GM12878 (cell line): ENCODE data around the gene PDCD6IP. TPM values are rescaled to one million over a fixed set of nuclear protein-coding genes. Genes with fewer than 3 reads are reported as not detected.

ENCODE experiments used
- BCL11A ChIP-seq: IDR thresholded peaks from 2 replicates; pipeline ENCODE4 v1.6.1; 2011; ENCODE audit warnings: low read depth, low read length
- EZH2 ChIP-seq: IDR thresholded peaks from 2 replicates; pipeline ENCODE4 v1.6.1; 2012; ENCODE audit warnings: low read depth, mild to moderate bottlenecking, control low read depth, inconsistent platforms, low read length, borderline replicate concordance; ENCODE audit not compliant: control insufficient read depth
- HDAC6 ChIP-seq: fragments of 200-600 bp; sonication (generic); IDR thresholded peaks from one replicate; pipeline ENCODE4 v1.8.0; 2017; ENCODE audit warnings: antibody characterized with exemption; ENCODE audit not compliant: unreplicated experiment
- IKZF1 ChIP-seq: fragments of 450-650 bp; conservative IDR thresholded peaks from 2 replicates; pipeline ENCODE4 v1.6.1; 2017; ENCODE audit warnings: antibody characterized with exemption, mild to moderate bottlenecking
- JUNB ChIP-seq: IDR thresholded peaks from 2 replicates; pipeline ENCODE4 v1.6.1; 2016; ENCODE audit warnings: antibody characterized with exemption, mild to moderate bottlenecking
- LARP7 ChIP-seq: fragments of 450-650 bp; IDR thresholded peaks from 2 replicates; pipeline ENCODE4 v1.6.1; 2017; ENCODE audit warnings: mild to moderate bottlenecking
- MEF2A ChIP-seq: IDR thresholded peaks from 2 replicates; pipeline ENCODE4 v1.6.1; 2011; ENCODE audit warnings: low read depth, mild to moderate bottlenecking, low read length, moderate library complexity; ENCODE audit not compliant: insufficient read depth
- NFXL1 ChIP-seq: fragments of 450-650 bp; IDR thresholded peaks from 2 replicates; pipeline ENCODE4 v1.6.1; 2017; ENCODE audit warnings: antibody characterized with exemption, mild to moderate bottlenecking, borderline replicate concordance
- NRF1 ChIP-seq: conservative IDR thresholded peaks from 2 replicates; pipeline ENCODE4 v1.6.1; 2011; ENCODE audit warnings: mild to moderate bottlenecking, low read depth, low read length, improper control_type of control experiment
- POLR2A ChIP-seq: IDR thresholded peaks from 2 replicates; pipeline ENCODE4 v1.6.1; 2011; ENCODE audit warnings: low read depth, mild to moderate bottlenecking, low read length
- RB1 ChIP-seq: fragments of 450-650 bp; formaldehyde crosslinking; IDR thresholded peaks from 2 replicates; pipeline ENCODE4 v1.6.1; 2017; ENCODE audit warnings: mild to moderate bottlenecking, borderline replicate concordance
- RELA ChIP-seq: fragments of 450-650 bp; IDR thresholded peaks from 2 replicates; pipeline ENCODE4 v1.8.0; 2014; ENCODE audit warnings: borderline replicate concordance; ENCODE audit not compliant: partially characterized antibody
- SP1 ChIP-seq: IDR thresholded peaks from one replicate; pipeline ENCODE4 v1.6.1; 2011; ENCODE audit warnings: low read depth, low read length
- SUZ12 ChIP-seq: fragments of 200-600 bp; sonication (generic); IDR thresholded peaks from one replicate; pipeline ENCODE4 v1.6.1; 2018; ENCODE audit warnings: antibody characterized with exemption, mild to moderate bottlenecking; ENCODE audit not compliant: unreplicated experiment
- TCF12 ChIP-seq: IDR thresholded peaks from 2 replicates; pipeline ENCODE4 v1.6.1; 2011; ENCODE audit warnings: low read depth, mild to moderate bottlenecking, low read length
- ZNF207 ChIP-seq: fragments of 450-650 bp; IDR thresholded peaks from 2 replicates; pipeline ENCODE4 v1.6.1; 2014; ENCODE audit warnings: antibody characterized with exemption, mild to moderate bottlenecking, borderline replicate concordance
- ZNF217 ChIP-seq: fragments of 450-650 bp; IDR thresholded peaks from 2 replicates; pipeline ENCODE4 v1.6.1; 2017; ENCODE audit warnings: antibody characterized with exemption, mild to moderate bottlenecking
- polyA plus RNA-seq, 11 experiments: library from polyadenylated mRNA; depleted of rRNA in 4 of 11; unstranded in 6 of 11; stranded (reverse) in 5 of 11; fragments of >200 nt; fragmentation: Nextera tagmentation in 4 of 11; fragmentation: Illumina TruSeq in 1 of 11; extraction: Ambion mirVana in 4 of 11; extraction: Trizol in 1 of 11; gene quantifications; 1 replicate in 1 of 11; 2 replicates in 10 of 11; pipeline versions ENCODE4 v1.2.1 to v1.2.3, GENCODE V29; 2011 to 2016; ENCODE audit warnings: inconsistent platforms in 2 of 11, missing spikeins in 2 of 11, low read depth in 1 of 11
- total RNA-seq, 4 experiments: library from RNA; depleted of rRNA in 3 of 4; stranded (reverse); fragments of >200 nt in 3 of 4; fragmentation: Illumina TruSeq in 1 of 4; extraction: Trizol in 1 of 4; gene quantifications; 2 replicates each; pipeline versions ENCODE4 v1.2.1 to v1.2.3, GENCODE V29; 2013 to 2021
- TF ChIP-seq, protein P1 (sequence below): fragments of 450-650 bp; formaldehyde crosslinking; IDR thresholded peaks from 2 replicates; pipeline ENCODE4 v1.4.0; 2020; ENCODE audit warnings: mild to moderate bottlenecking, moderate library complexity
- TF ChIP-seq, protein P2 (sequence below): fragments of 450-650 bp; IDR thresholded peaks from 2 replicates; pipeline ENCODE4 v1.6.1; 2016; ENCODE audit warnings: mild to moderate bottlenecking
- TF ChIP-seq, protein P3 (sequence below): IDR thresholded peaks from 2 replicates; pipeline ENCODE4 v1.6.1; 2011; ENCODE audit warnings: mild to moderate bottlenecking, low read depth, low read length, moderate library complexity; ENCODE audit not compliant: insufficient replicate concordance
- TF ChIP-seq, protein P4 (sequence below): IDR thresholded peaks from 2 replicates; pipeline ENCODE4 v1.6.1; 2011; ENCODE audit warnings: low read depth, low read length, improper control_type of control experiment, borderline replicate concordance
- TF ChIP-seq, protein P5 (sequence below): fragments of 450-650 bp; IDR thresholded peaks from 2 replicates; pipeline ENCODE4 v1.6.1; 2017; ENCODE audit warnings: low read depth, mild to moderate bottlenecking, moderate library complexity

PDCD6IP gene
- total and polyA plus RNA-seq, 10 of the 15 experiments (the other 5 are each of a cell fraction or from before 2014, with no cell fraction given) = 16.0 to 169 (median 81.2) TPM

DNA sequence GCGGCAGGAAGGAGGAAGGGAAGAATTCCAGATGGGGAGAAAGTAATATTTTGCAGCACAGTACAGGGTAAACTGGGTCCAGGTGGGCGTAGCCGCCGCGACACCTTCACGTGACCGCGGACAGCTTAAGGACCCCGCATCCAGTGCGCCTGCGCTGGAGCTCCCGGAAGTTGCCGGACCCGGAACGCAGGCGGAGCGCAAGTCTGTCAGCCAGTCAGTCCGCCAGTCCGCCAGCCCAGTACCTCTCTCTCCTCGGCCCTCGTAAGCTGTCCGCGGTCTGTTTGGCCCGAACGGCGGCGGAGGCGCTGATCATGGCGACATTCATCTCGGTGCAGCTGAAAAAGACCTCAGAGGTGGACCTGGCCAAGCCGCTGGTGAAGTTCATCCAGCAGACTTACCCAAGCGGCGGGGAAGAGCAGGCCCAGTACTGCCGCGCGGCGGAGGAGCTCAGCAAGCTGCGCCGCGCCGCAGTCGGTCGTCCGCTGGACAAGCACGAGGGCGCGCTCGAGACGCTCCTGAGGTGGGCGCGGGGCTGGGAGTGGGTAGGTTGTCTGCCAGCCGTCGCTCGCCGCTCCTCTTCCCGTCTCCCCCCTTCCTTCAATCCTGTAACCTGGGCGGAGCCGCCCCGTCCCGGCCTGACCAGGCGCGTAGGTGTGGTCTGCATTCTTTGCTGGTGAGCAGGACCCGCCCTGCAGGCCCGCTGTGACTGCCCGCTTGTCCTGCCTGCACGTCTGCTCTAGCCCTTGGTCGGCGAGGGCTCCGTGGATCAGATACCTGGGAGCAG lies at the start of gene PDCD6IP (continued):
- TF ChIP-seq, protein P1, sequence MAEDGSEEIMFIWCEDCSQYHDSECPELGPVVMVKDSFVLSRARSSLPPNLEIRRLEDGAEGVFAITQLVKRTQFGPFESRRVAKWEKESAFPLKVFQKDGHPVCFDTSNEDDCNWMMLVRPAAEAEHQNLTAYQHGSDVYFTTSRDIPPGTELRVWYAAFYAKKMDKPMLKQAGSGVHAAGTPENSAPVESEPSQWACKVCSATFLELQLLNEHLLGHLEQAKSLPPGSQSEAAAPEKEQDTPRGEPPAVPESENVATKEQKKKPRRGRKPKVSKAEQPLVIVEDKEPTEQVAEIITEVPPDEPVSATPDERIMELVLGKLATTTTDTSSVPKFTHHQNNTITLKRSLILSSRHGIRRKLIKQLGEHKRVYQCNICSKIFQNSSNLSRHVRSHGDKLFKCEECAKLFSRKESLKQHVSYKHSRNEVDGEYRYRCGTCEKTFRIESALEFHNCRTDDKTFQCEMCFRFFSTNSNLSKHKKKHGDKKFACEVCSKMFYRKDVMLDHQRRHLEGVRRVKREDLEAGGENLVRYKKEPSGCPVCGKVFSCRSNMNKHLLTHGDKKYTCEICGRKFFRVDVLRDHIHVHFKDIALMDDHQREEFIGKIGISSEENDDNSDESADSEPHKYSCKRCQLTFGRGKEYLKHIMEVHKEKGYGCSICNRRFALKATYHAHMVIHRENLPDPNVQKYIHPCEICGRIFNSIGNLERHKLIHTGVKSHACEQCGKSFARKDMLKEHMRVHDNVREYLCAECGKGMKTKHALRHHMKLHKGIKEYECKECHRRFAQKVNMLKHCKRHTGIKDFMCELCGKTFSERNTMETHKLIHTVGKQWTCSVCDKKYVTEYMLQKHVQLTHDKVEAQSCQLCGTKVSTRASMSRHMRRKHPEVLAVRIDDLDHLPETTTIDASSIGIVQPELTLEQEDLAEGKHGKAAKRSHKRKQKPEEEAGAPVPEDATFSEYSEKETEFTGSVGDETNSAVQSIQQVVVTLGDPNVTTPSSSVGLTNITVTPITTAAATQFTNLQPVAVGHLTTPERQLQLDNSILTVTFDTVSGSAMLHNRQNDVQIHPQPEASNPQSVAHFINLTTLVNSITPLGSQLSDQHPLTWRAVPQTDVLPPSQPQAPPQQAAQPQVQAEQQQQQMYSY (CRISPR knock-in tag) = no peak
- TF ChIP-seq IKZF1 (peak; percentile 79), SP1 (no peak), JUNB (no peak), ZNF207 (no peak), MEF2A (no peak), TCF12 (no peak), POLR2A (peak; percentile 99), RB1 (peak; percentile 88; the same call in 1 of the 2 replicates), EZH2 (no peak), NFXL1 (no peak), SUZ12 (no peak), NRF1 (peak; percentile 90), BCL11A (no peak), ZNF217 (no peak), HDAC6 (peak; percentile 44), RELA (no peak), LARP7 (peak; percentile 90)
- TF ChIP-seq, protein P2, sequence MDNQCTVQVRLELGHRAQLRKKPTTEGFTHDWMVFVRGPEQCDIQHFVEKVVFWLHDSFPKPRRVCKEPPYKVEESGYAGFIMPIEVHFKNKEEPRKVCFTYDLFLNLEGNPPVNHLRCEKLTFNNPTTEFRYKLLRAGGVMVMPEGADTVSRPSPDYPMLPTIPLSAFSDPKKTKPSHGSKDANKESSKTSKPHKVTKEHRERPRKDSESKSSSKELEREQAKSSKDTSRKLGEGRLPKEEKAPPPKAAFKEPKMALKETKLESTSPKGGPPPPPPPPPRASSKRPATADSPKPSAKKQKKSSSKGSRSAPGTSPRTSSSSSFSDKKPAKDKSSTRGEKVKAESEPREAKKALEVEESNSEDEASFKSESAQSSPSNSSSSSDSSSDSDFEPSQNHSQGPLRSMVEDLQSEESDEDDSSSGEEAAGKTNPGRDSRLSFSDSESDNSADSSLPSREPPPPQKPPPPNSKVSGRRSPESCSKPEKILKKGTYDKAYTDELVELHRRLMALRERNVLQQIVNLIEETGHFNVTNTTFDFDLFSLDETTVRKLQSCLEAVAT = peak; percentile 79
- TF ChIP-seq, protein P3, sequence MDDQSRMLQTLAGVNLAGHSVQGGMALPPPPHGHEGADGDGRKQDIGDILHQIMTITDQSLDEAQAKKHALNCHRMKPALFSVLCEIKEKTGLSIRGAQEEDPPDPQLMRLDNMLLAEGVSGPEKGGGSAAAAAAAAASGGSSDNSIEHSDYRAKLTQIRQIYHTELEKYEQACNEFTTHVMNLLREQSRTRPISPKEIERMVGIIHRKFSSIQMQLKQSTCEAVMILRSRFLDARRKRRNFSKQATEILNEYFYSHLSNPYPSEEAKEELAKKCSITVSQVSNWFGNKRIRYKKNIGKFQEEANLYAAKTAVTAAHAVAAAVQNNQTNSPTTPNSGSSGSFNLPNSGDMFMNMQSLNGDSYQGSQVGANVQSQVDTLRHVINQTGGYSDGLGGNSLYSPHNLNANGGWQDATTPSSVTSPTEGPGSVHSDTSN = no peak
- TF ChIP-seq, protein P4, sequence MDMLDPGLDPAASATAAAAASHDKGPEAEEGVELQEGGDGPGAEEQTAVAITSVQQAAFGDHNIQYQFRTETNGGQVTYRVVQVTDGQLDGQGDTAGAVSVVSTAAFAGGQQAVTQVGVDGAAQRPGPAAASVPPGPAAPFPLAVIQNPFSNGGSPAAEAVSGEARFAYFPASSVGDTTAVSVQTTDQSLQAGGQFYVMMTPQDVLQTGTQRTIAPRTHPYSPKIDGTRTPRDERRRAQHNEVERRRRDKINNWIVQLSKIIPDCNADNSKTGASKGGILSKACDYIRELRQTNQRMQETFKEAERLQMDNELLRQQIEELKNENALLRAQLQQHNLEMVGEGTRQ = peak; percentile 96
- TF ChIP-seq, protein P5, sequence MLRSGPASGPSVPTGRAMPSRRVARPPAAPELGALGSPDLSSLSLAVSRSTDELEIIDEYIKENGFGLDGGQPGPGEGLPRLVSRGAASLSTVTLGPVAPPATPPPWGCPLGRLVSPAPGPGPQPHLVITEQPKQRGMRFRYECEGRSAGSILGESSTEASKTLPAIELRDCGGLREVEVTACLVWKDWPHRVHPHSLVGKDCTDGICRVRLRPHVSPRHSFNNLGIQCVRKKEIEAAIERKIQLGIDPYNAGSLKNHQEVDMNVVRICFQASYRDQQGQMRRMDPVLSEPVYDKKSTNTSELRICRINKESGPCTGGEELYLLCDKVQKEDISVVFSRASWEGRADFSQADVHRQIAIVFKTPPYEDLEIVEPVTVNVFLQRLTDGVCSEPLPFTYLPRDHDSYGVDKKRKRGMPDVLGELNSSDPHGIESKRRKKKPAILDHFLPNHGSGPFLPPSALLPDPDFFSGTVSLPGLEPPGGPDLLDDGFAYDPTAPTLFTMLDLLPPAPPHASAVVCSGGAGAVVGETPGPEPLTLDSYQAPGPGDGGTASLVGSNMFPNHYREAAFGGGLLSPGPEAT = peak; percentile 86
